Tibial artery (tissue), 4 donors: ENCODE measurements around the gene CHRDL2.

Experiments used
- DNase-seq, 2 donors: peaks; one replicate each; pipeline ENCODE4 v3.0.0-alpha.2; 2019
- H3K27ac ChIP-seq, 2 donors: fragments of 200-600 bp; sonication (generic) in 1 of 2; 1 replicate in 1 of 2; 2 replicates in 1 of 2; pipeline ENCODE4 v1.5.1; 2018 to 2019; ENCODE audit warnings: mild to moderate bottlenecking in 1 of 2
- H3K27me3 ChIP-seq, 2 donors: fragments of 200-600 bp; sonication (generic) in 1 of 2; one replicate each; pipeline versions ENCODE4 v1.5.1 to v1.6.0; 2016 to 2019
- H3K36me3 ChIP-seq, 3 donors: fragments of 200-600 bp; sonication (generic) in 2 of 3; one replicate each; pipeline ENCODE4 v1.5.1; 2016 to 2019; ENCODE audit warnings: mild to moderate bottlenecking in 2 of 3
- H3K4me1 ChIP-seq, 4 donors: fragments of 200-600 bp; sonication (generic) in 2 of 4; 1 replicate in 3 of 4; 2 replicates in 1 of 4; pipeline ENCODE4 v1.5.1; 2016 to 2019
- H3K4me3 ChIP-seq, 2 donors: fragments of 200-600 bp; sonication (generic) in 1 of 2; 1 replicate in 1 of 2; 2 replicates in 1 of 2; pipeline ENCODE4 v1.5.1; 2018 to 2019; ENCODE audit warnings: mild to moderate bottlenecking in 2 of 2
- H3K9me3 ChIP-seq, 3 donors: fragments of 200-600 bp; sonication (generic) in 1 of 3; one replicate each; pipeline ENCODE4 v1.5.1; 2016 to 2019
- CTCF ChIP-seq, 2 experiments: fragments of 200-600 bp in 1 of 2; fragments of 450-650 bp in 1 of 2; IDR thresholded peaks; one replicate each; pipeline ENCODE4 v1.5.1; 2017 to 2019; ENCODE audit warnings: antibody characterized with exemption in 2 of 2, mild to moderate bottlenecking in 1 of 2, moderate library complexity in 1 of 2
- intact Hi-C: fragments of 100-400 bp; cut with DNase I; formaldehyde crosslinking; loops from one replicate; pipeline ENCODE4 v1.15.0; 2023; ENCODE audit warnings: low total_unique reads

Gene CHRDL2

GRCh38 chr11:74717221-74717969 is 13.8 kb downstream of the CHRDL2 start:
- H3K36me3 ChIP-seq = no peaks in the 10 kb centered on the region
- intact Hi-C loops = no loop called here
- no peak overlapping the region for H3K4me3 ChIP-seq
- H3K4me1 ChIP-seq = peaks cover 0 to 35% (median 29%) of the 10 kb centered on the region in 4 donors
- no peaks in the 10 kb centered on the region for H3K27me3 ChIP-seq
- H3K9me3 ChIP-seq = no peaks in the 10 kb centered on the region
- DNase-seq = no peak
- no peak for TF ChIP-seq CTCF (IDR thresholded peaks at IDR 0.05)
- H3K27ac ChIP-seq = peak overlapping the region; percentile 64 to 79

- no peak for DNase-seq
- H3K36me3 ChIP-seq = no peaks in the 10 kb centered on the region
- no peaks in the 10 kb centered on the region for H3K9me3 ChIP-seq
- intact Hi-C loops = no loop called here
- no peak overlapping the region for H3K27ac ChIP-seq
- peaks cover 0 to 19% (median 14%) of the 10 kb centered on the region in 4 donors for H3K4me1 ChIP-seq
- TF ChIP-seq CTCF (IDR thresholded peaks at IDR 0.05) = no peak
- no peak overlapping the region for H3K4me3 ChIP-seq
- H3K27me3 ChIP-seq = no peaks in the 10 kb centered on the region
Observed at GRCh38 chr11:74714904-74715303, 16.3 kb downstream of the CHRDL2 start.

GRCh38 chr11:74713686-74714085 is 17.5 kb downstream of the CHRDL2 start:
- Histone ChIP-seq H3K27ac (no peak overlapping the region), H3K9me3 (no peaks in the 10 kb centered on the region), H3K36me3 (no peaks in the 10 kb centered on the region), H3K27me3 (no peaks in the 10 kb centered on the region), H3K4me1 (peaks cover 0 to 15% (median 14%) of the 10 kb centered on the region in 4 donors), H3K4me3 (no peak overlapping the region)
- intact Hi-C loops = no loop called here
- no peak for DNase-seq
- TF ChIP-seq CTCF (IDR thresholded peaks at IDR 0.05) = no peak

GRCh38 chr11:74710281-74710938 is 20.8 kb downstream of the CHRDL2 start:
- DNase-seq = no peak
- Histone ChIP-seq H3K4me1 (no peaks in the 10 kb centered on the region), H3K36me3 (no peaks in the 10 kb centered on the region), H3K27ac (no peak overlapping the region), H3K27me3 (no peaks in the 10 kb centered on the region), H3K9me3 (no peaks in the 10 kb centered on the region), H3K4me3 (no peak overlapping the region)
- TF ChIP-seq CTCF (IDR thresholded peaks at IDR 0.05) = no peak
- intact Hi-C loops = no loop called here

- Histone ChIP-seq H3K4me3 (no peak overlapping the region), H3K9me3 (no peaks in the 10 kb centered on the region), H3K27me3 (no peaks in the 10 kb centered on the region), H3K36me3 (no peaks in the 10 kb centered on the region), H3K4me1 (no peaks in the 10 kb centered on the region), H3K27ac (no peak overlapping the region)
- intact Hi-C loops = no loop called here
- no peak for DNase-seq
- no peak for TF ChIP-seq CTCF (IDR thresholded peaks at IDR 0.05)
Observed at GRCh38 chr11:74709175-74709574, 22.1 kb downstream of the CHRDL2 start.
